K562 (cell line): ENCODE data around the gene COX19. TPM values are rescaled to one million over a fixed set of nuclear protein-coding genes. Genes with fewer than 3 reads are reported as not detected.

Experiments
- ATAC-seq: fragments of 200-7000 bp; cut with Tn5 transposase; 3 replicates; pipeline ENCODE4 v1.9.1; 2020; ENCODE audit warnings: moderate library complexity
- BruUV-seq: library from RNA; stranded (reverse); fragments of 400-500 nt; replicated peaks from 2 replicates; lab custom pipeline; 2021; lab: Mats Ljungman, UMichigan
- CTCF ChIA-PET: fragments of 300-600 bp; formaldehyde crosslinking; extraction: SDS; loops from one replicate; lab custom pipeline; 2021; ENCODE audit warnings: low intra/inter-chr PET ratio; lab: Yijun Ruan, JAX
- POLR2A ChIA-PET: fragments of 300-600, 350-650 bp; sonication (Branson Sonifier 250); formaldehyde crosslinking; extraction: SDS; loops from one replicate; lab custom pipeline; 2021; ENCODE audit warnings: antibody characterized with exemption, inconsistent platforms; lab: Yijun Ruan, JAX
- DNase-seq, 4 experiments: peaks; one replicate each; pipeline versions ENCODE4 v3.0.0 to v3.0.0-alpha.2; 2011 to 2018; ENCODE audit warnings: low spot score in 3 of 4, mixed read lengths in 3 of 4; ENCODE audit errors: extremely low read depth in 1 of 4
- FAIRE-seq: peaks from 2 replicates; lab custom pipeline; 2011; peaks lifted over from hg19 to GRCh38; lab: Jason Lieb, UNC
- H2AFZ ChIP-seq: 2 replicates; pipeline ENCODE4 v1.6.0; 2011; ENCODE audit warnings: low read depth, low read length, control low read depth, inconsistent platforms
- H3K27ac ChIP-seq: fragments of 200-600 bp; 3 replicates; pipeline ENCODE4 v1.8.0; 2011; ENCODE audit warnings: low read depth, mild to moderate bottlenecking, control low read depth, inconsistent platforms, low read length, moderate library complexity, mixed read lengths; ENCODE audit errors: extremely low read depth
- H3K27me3 ChIP-seq, 2 experiments: fragments of 300-600 bp in 1 of 2; 2 replicates in 1 of 2; 3 replicates in 1 of 2; pipeline versions ENCODE4 v1.6.0 to v1.8.0; 2011; ENCODE audit warnings: inconsistent platforms in 2 of 2, low read length in 2 of 2, mild to moderate bottlenecking in 1 of 2, mixed read lengths in 1 of 2, moderate library complexity in 1 of 2; ENCODE audit not compliant: control insufficient read depth in 2 of 2, insufficient read depth in 2 of 2
- H3K36me3 ChIP-seq: fragments of 300-600 bp; 3 replicates; pipeline ENCODE4 v1.8.0; 2011; ENCODE audit warnings: mild to moderate bottlenecking, low read length, inconsistent platforms; ENCODE audit not compliant: control insufficient read depth, insufficient read depth
- H3K4me1 ChIP-seq, 2 experiments: fragments of 200-600 bp in 1 of 2; replicated peaks in 1 of 2; 2 replicates in 1 of 2; 3 replicates in 1 of 2; pipeline versions ENCODE4 v1.5.1 to v1.8.0; 2011; ENCODE audit warnings: inconsistent platforms in 2 of 2, low read length in 2 of 2, mild to moderate bottlenecking in 1 of 2, mixed read lengths in 1 of 2, moderate library complexity in 1 of 2; ENCODE audit not compliant: control insufficient read depth in 2 of 2, insufficient read depth in 2 of 2
- H3K4me2 ChIP-seq: 2 replicates; pipeline ENCODE4 v1.6.1; 2011; ENCODE audit warnings: low read length, control low read depth, inconsistent platforms, mixed read lengths; ENCODE audit not compliant: insufficient read depth
- H3K4me3 ChIP-seq: fragments of 200-600 bp; sonication (generic), shearing (Covaris generic); 2 replicates; pipeline ENCODE4 v1.5.1; 2016; ENCODE audit warnings: control low read depth, inconsistent platforms
- H3K79me2 ChIP-seq: fragments of 200-600 bp; 3 replicates; pipeline ENCODE4 v1.8.0; 2011; ENCODE audit warnings: low read length, inconsistent platforms; ENCODE audit not compliant: control insufficient read depth, insufficient read depth
- H3K9ac ChIP-seq, 2 experiments: 2 replicates each; pipeline versions ENCODE4 v1.6.0 to v1.6.1; 2011; ENCODE audit warnings: low read depth in 2 of 2, low read length in 2 of 2, control low read depth in 1 of 2, inconsistent platforms in 1 of 2, mild to moderate bottlenecking in 1 of 2, mixed read lengths in 1 of 2; ENCODE audit not compliant: insufficient read depth in 1 of 2
- H3K9me1 ChIP-seq: one replicate; pipeline ENCODE4 v1.6.0; 2011; ENCODE audit warnings: inconsistent platforms, mild to moderate bottlenecking, low read length, moderate library complexity; ENCODE audit not compliant: control insufficient read depth, insufficient read depth
- H3K9me3 ChIP-seq: replicated peaks from 2 replicates; pipeline ENCODE4 v1.5.1; 2011; ENCODE audit warnings: low read depth, low read length, inconsistent platforms; ENCODE audit not compliant: control insufficient read depth, insufficient read depth
- H4K20me1 ChIP-seq: replicated peaks from 2 replicates; pipeline ENCODE4 v1.6.1; 2011; ENCODE audit warnings: low read length, inconsistent platforms, mixed read lengths; ENCODE audit not compliant: control insufficient read depth, insufficient read depth
- DMBX1 ChIP-seq: fragments of 250-450 bp; sonication (Bioruptor Pico); IDR thresholded peaks from 2 replicates; pipeline ENCODE4 v1.8.0; 2022; ENCODE audit warnings: inconsistent platforms, mild to moderate bottlenecking, moderate library complexity, borderline replicate concordance
- EHMT2 ChIP-seq: fragments of 450-650 bp; IDR thresholded peaks from 2 replicates; pipeline ENCODE4 v1.6.1; 2018; ENCODE audit warnings: antibody characterized with exemption
- SNRNP70 ChIP-seq: fragments of 200-400 bp; formaldehyde crosslinking; optimal IDR thresholded peaks from 2 replicates; pipeline ENCODE3; 2017; ENCODE audit warnings: low read depth, low read length
- THRA ChIP-seq: fragments of 450-650 bp; IDR thresholded peaks from 2 replicates; pipeline ENCODE4 v1.6.1; 2017; ENCODE audit warnings: mild to moderate bottlenecking, moderate library complexity
- ZNF512 ChIP-seq: IDR thresholded peaks from 2 replicates; pipeline ENCODE4 v1.6.1; 2016; ENCODE audit warnings: missing genetic modification characterization, missing compliant biosample characterization
- ZNF75A ChIP-seq: fragments of 450-650 bp; formaldehyde crosslinking; IDR thresholded peaks from 2 replicates; pipeline ENCODE4 v1.4.0; 2020; ENCODE audit warnings: mild to moderate bottlenecking
- WGBS: fragments of 100-300 bp; shearing (Covaris generic); methylation state at CpG from one replicate; pipeline ENCODE4 v1.1.6; 2016; ENCODE audit warnings: low coverage, mixed read lengths; ENCODE audit not compliant: insufficient coverage; ENCODE audit errors: missing lambda C conversion rate; 5-methylcytosine and 5-hydroxymethylcytosine counted together
- in situ Hi-C: fragments of 300-500 bp; cut with MboI; formaldehyde crosslinking; loops from 4 replicates; pipeline ENCODE4 v1.15.0; 2018; ENCODE audit warnings: inconsistent platforms, mixed read lengths
- intact Hi-C: fragments of 100-400 bp; cut with micrococcal nuclease; formaldehyde crosslinking; loops from 2 replicates; pipeline ENCODE4 v1.14.2; 2022
- polyA plus RNA-seq, 8 experiments: library from polyadenylated mRNA; depleted of rRNA in 4 of 8; stranded (reverse) in 5 of 8; unstranded in 3 of 8; fragments of >200 nt; fragmentation: Nextera tagmentation in 2 of 8; fragmentation: Illumina TruSeq in 1 of 8; extraction: Ambion mirVana in 2 of 8; extraction: Trizol in 1 of 8; gene quantifications; 2 replicates each; pipeline versions ENCODE4 v1.2.1 to v1.2.3, GENCODE V29; 2011 to 2014; ENCODE audit warnings: inconsistent platforms in 1 of 8, missing spikeins in 1 of 8
- total RNA-seq, 7 experiments: library from RNA; depleted of rRNA in 6 of 7; stranded (reverse); fragments of >200 nt in 6 of 7; fragmentation: Illumina TruSeq in 2 of 7; extraction: Trizol in 2 of 7; gene quantifications; 2 replicates each; pipeline versions ENCODE4 v1.2.1 to v1.2.3, GENCODE V29; 2011 to 2021; ENCODE audit warnings: low replicate concordance in 1 of 7

COX19 gene
- total and polyA plus RNA-seq, 9 of the 15 experiments (the other 6 are each of a cell fraction or from before 2014, with no cell fraction given), result 5.2 to 10.5 (median 7.9) TPM

GRCh38 chr7:959271-959670, 16.1 kb downstream of the COX19 start:
- Histone ChIP-seq H3K27ac (no peak overlapping the region), H3K4me2 (no peak overlapping the region), H3K36me3 (no peaks in the 10 kb centered on the region), H3K4me3 (no peak overlapping the region), H2AFZ (no peak overlapping the region), H3K9me3 (no peaks in the 10 kb centered on the region), H3K9ac (no peak overlapping the region), H3K4me1 (peaks cover 0 to 55% of the 10 kb centered on the region in 2 experiments; a peak in 2 of 5 replicates), H3K27me3 (peaks cover 32 to 65% of the 10 kb centered on the region in 2 experiments; a peak in 4 of 5 replicates)
- in situ Hi-C loops (no loop called here), intact Hi-C loops (no loop called here)
- POLR2A ChIA-PET, result interaction anchor here (0.8 to 0.9 kb wide), 3 partner anchors 14 to 792 kb away, joined by 3 to 5 read pairs (median 3); no protein-coding TSS in a partner anchor
- no TSS peak for BruUV-seq
- CTCF ChIA-PET, result interaction anchor here (0.7 kb wide), 1 partner anchor 38 kb away, joined by 4 read pairs; no protein-coding TSS in a partner anchor
- DNase-seq (no peak), ATAC-seq (no peak), FAIRE-seq (no peak)
- 12% methylated on average over 16 of the region's 20 CpGs for WGBS
- no peak for TF ChIP-seq EHMT2
- no peak for TF ChIP-seq ZNF512 (tag)
- no peak for TF ChIP-seq THRA
- TF ChIP-seq ZNF75A (CRISPR knock-in tag), result no peak
- no peak for TF ChIP-seq SNRNP70
- no peak for TF ChIP-seq DMBX1 (CRISPR knock-in tag)
- TF ChIP-seq, all 486 proteins: peak for 0
- Histone ChIP-seq H3K9me1 (no peaks in the 10 kb centered on the region), H4K20me1 (peaks cover 7% of the 10 kb centered on the region; the same call in 1 of the 2 replicates), H3K79me2 (no peaks in the 10 kb centered on the region)
